ENCODE data around the gene SNRNP40.

GRCh38 chr1:31241321-31241720 is 55.3 kb downstream of the SNRNP40 start:
- no peak for TF ChIP-seq POLR2A (IDR thresholded peaks at IDR 0.05)
- no peak for TF ChIP-seq POLR2AphosphoS5 (IDR thresholded peaks at IDR 0.05)
- TF ChIP-seq, protein P1, sequence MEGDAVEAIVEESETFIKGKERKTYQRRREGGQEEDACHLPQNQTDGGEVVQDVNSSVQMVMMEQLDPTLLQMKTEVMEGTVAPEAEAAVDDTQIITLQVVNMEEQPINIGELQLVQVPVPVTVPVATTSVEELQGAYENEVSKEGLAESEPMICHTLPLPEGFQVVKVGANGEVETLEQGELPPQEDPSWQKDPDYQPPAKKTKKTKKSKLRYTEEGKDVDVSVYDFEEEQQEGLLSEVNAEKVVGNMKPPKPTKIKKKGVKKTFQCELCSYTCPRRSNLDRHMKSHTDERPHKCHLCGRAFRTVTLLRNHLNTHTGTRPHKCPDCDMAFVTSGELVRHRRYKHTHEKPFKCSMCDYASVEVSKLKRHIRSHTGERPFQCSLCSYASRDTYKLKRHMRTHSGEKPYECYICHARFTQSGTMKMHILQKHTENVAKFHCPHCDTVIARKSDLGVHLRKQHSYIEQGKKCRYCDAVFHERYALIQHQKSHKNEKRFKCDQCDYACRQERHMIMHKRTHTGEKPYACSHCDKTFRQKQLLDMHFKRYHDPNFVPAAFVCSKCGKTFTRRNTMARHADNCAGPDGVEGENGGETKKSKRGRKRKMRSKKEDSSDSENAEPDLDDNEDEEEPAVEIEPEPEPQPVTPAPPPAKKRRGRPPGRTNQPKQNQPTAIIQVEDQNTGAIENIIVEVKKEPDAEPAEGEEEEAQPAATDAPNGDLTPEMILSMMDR (IDR thresholded peaks at IDR 0.05): no peak
- no peak for TF ChIP-seq EP300 (IDR thresholded peaks at IDR 0.05; ENCODE audit: low read depth)
